Prostate gland (tissue), 2 donors: ENCODE data around the gene HSD11B1L.

Source experiments
- POLR2A ChIP-seq: fragments of 450-650 bp; IDR thresholded peaks from one replicate; pipeline ENCODE4 v1.6.1; 2016; ENCODE audit warnings: antibody characterized with exemption, mild to moderate bottlenecking
- POLR2AphosphoS5 ChIP-seq: sonication (generic); formaldehyde crosslinking; IDR thresholded peaks from one replicate; pipeline ENCODE4 v1.6.1; 2017; ENCODE audit warnings: antibody characterized with exemption
- TF ChIP-seq, protein P1 (sequence below), 4 experiments: fragments of 200-600 bp in 2 of 4; fragments of 450-650 bp in 2 of 4; sonication (generic) in 2 of 4; IDR thresholded peaks; 1 replicate in 3 of 4; 2 replicates in 1 of 4; pipeline ENCODE4 v1.5.1; 2016 to 2019; ENCODE audit warnings: antibody characterized with exemption in 4 of 4, mild to moderate bottlenecking in 2 of 4, moderate library complexity in 2 of 4

GRCh38 chr19:5642204-5642603, 38.6 kb upstream of the HSD11B1L start:
- TF ChIP-seq, protein P1, sequence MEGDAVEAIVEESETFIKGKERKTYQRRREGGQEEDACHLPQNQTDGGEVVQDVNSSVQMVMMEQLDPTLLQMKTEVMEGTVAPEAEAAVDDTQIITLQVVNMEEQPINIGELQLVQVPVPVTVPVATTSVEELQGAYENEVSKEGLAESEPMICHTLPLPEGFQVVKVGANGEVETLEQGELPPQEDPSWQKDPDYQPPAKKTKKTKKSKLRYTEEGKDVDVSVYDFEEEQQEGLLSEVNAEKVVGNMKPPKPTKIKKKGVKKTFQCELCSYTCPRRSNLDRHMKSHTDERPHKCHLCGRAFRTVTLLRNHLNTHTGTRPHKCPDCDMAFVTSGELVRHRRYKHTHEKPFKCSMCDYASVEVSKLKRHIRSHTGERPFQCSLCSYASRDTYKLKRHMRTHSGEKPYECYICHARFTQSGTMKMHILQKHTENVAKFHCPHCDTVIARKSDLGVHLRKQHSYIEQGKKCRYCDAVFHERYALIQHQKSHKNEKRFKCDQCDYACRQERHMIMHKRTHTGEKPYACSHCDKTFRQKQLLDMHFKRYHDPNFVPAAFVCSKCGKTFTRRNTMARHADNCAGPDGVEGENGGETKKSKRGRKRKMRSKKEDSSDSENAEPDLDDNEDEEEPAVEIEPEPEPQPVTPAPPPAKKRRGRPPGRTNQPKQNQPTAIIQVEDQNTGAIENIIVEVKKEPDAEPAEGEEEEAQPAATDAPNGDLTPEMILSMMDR (IDR thresholded peaks at IDR 0.05) = no peak
- TF ChIP-seq POLR2A (no peak), POLR2AphosphoS5 (no peak)
